NCI-H1694 (cell line): Measurements from ENCODE around the gene RAB15.

Experiments used
- DNase-seq: peaks from one replicate; lab custom pipeline; 2025; lab: John Stamatoyannopoulos, UW

Gene RAB15

GRCh38 chr14:64910847-64911495 lies 61.2 kb downstream of the RAB15 start:
- DNase-seq, result peak; percentile 15

- no peak for DNase-seq
Observed at GRCh38 chr14:64906022-64906421, 66.1 kb downstream of the RAB15 start.

GRCh38 chr14:64899958-64900357 lies 72.2 kb downstream of the RAB15 start:
- DNase-seq, result no peak
